GM12878 (cell line): Measurements from ENCODE around the gene AP2A2.

Source experiments
- ASH2L ChIP-seq: fragments of 300-600, 200-600 bp; sonication (generic); IDR thresholded peaks from 2 replicates; pipeline ENCODE4 v1.6.1; 2017; ENCODE audit warnings: low read depth, mild to moderate bottlenecking, borderline replicate concordance
- CTCF ChIP-seq, 3 experiments: IDR thresholded peaks in 2 of 3; conservative IDR thresholded peaks in 1 of 3; 2 replicates each; pipeline ENCODE4 v1.5.1; 2011; ENCODE audit warnings: low read depth in 3 of 3, low read length in 3 of 3, mild to moderate bottlenecking in 3 of 3, control low read depth in 2 of 3, moderate library complexity in 2 of 3, inconsistent platforms in 1 of 3, mixed read lengths in 1 of 3; ENCODE audit not compliant: control insufficient read depth in 2 of 3, insufficient read depth in 1 of 3; ENCODE audit errors: extremely low read depth in 1 of 3
- NR2F1 ChIP-seq: fragments of 450-650 bp; conservative IDR thresholded peaks from 2 replicates; pipeline ENCODE4 v1.6.1; 2017; ENCODE audit warnings: mild to moderate bottlenecking
- POLR2A ChIP-seq: IDR thresholded peaks from 2 replicates; pipeline ENCODE4 v1.6.1; 2011; ENCODE audit warnings: low read depth, mild to moderate bottlenecking, low read length
- SIN3A ChIP-seq: IDR thresholded peaks from 2 replicates; pipeline ENCODE4 v1.6.1; 2012; ENCODE audit warnings: low read depth, low read length, improper control_type of control experiment

GRCh38 chr11:1037506-1038055, 111.9 kb downstream of the AP2A2 start:
- TF ChIP-seq SIN3A, result no peak
- TF ChIP-seq NR2F1, result no peak
- no peak for TF ChIP-seq POLR2A
- no peak for TF ChIP-seq ASH2L
- no peak for TF ChIP-seq CTCF (IDR thresholded peaks at IDR 0.05 in 2 of 3, conservative IDR thresholded peaks at IDR 0.05 in 1 of 3; ENCODE audit: control insufficient read depth in 2 of 3, extremely low read depth in 1 of 3, insufficient read depth in 1 of 3, low read depth in 3 of 3, low read length in 3 of 3)
